Stimulated activated CD8-positive, alpha-beta memory T cell treated with anti-CD3 and anti-CD28 coated beads, Interleukin-4, amount 100 ng/mL, for 4 hours (primary cell): ENCODE data around the gene MRTFB.

Experiments
- DNase-seq, 2 donors: peaks; one replicate each; pipeline ENCODE4 v3.0.0-alpha.2; 2020; ENCODE audit warnings: low read depth in 2 of 2, low spot score in 1 of 2

The MRTFB gene

DNA sequence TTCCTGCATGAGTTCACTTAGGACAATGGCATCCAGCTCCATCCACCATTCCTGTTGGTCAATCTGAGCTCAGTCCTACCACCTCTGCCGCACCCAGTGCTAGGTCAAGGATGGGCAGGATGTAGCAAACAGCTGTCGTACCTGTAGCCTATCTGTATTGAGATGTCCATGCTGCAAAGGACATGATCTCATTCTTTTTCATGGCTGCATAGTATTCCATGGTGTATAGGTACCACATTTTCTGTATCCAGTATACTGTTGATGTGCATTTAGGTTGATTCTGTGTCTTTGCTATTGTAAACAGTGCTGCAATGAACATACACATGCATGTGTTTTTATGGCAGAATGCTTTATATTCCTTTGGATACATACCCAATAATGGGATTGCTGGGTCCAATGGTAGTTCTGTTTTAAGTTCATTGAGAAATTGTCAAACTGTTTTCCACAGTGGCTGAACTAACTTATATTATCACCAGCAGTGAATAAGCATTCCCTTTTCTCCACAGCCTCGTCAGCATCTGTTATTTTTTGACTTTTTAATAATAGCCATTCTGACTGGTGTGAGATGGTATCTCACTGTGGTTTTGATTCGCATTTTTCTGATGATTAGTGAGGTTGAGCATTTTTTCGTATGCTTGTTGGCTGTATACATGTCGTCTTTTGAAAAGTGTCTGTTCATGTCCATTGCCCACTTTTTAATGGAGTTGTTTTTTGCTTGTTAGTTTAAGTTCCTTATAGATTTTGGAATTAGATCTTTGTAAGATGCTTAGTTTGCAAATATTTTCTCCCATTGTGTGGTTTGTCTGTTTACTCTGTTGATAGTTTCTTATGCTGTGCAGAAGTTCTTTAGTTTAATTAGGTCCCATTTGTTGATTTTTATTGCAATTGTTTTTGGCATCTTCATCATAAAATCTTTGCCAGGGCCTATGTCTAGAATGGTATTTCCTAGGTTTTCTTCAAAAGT lies 7.2 kb upstream of the MRTFB start:
- DNase-seq: no peak

DNA sequence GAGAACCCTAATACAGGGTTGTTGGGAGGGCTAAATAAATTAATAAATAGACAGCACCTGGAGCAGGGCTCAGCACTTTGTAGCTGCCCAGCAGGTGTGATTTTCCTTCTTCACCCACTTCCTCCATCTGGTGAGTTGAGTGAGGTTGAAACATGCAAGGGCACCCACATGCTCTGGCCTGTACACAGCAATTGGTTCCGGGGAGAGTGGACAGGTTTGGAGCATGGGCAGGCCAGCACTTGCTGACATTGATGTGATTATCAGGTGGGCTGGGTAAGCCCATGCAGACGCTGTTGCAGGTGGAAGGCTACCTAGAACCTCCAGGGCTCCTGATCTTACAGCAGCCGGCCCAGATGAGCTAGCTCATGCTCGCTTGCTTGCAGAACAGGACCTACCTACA lies 1.3 kb upstream of the MRTFB start:
- no peak for DNase-seq

- DNase-seq: no peak
Observed at GRCh38 chr16:14070555-14070876, 603 bp upstream of the MRTFB start.

GRCh38 chr16:14071576-14072271 lies 605 bp downstream of the MRTFB start:
- DNase-seq: no peak

- DNase-seq: no peak
Observed at GRCh38 chr16:14072360-14072759, 1.2 kb downstream of the MRTFB start.

- DNase-seq: no peak
Observed at GRCh38 chr16:14074544-14074943, 3.4 kb downstream of the MRTFB start.

- no peak for DNase-seq
Observed at GRCh38 chr16:14077918-14078317, 6.8 kb downstream of the MRTFB start.

DNA sequence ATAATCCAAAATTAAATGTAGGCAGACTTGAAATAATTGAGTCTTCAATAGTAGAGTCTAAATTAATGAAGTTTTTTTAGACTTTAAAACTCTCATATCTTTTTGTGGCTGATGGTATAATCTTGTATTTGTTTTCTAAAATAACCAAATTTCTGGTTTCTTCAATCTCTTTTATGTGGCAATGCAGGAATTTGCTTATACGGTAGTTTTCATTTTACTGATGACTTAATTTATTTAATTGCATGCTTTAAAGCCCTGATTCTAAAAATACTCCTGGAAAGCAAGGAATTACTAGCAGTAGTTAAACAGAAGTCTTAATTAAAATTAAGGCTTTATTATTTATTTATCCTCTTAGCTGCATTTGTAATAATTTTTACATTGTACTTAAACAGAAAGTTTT lies 15.4 kb downstream of the MRTFB start:
- no peak for DNase-seq

DNA sequence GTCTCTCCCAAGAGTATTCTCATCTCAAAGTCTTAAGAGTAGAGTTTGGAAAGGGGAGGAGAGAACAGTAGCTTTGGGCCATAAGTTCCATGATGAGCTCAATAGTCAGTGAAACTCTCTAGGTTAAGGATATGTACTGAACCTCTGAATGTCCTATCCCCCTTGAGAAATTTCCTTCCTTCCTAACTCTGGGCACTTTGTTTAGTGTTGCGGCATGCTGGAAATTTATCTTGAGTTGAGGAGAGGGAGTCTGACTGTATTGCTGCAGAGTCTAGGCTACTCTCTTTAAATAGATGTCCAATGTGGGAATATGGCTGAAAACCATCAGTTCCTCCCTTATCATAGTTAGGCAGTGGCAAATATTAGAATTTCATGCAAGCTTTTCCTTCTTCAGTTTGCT lies 16.1 kb downstream of the MRTFB start:
- DNase-seq: no peak

- no peak for DNase-seq
Observed at GRCh38 chr16:14087590-14088154, 16.6 kb downstream of the MRTFB start.

DNA sequence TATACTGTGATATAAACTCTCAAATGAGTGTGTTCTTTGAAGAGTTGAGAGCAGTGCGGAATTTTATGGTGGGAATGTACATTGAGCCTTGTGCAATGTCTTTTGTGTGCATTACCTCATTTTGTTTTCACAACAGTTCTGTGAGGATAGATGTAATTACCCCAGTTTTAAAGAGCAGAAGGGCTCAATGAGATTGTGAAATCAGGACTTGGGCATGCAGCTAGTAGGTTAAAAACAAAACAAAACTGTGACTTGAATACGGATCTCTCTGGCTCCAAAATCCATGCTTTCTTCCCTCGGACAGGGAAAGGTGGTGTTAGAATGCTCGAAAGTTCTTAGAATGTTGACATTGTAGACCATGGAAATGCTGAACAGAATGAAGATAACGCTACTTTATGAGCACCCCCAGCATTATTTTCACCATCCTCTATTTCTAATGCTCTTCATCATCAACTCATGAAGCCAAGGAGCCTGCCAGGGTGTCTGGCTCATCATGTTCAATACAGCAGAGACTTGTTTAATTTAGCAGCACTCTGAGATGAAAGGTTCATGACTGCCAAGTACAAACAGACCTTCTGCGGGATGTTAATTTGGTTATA lies 17.1 kb downstream of the MRTFB start:
- no peak for DNase-seq

GRCh38 chr16:14089283-14089823 lies 18.2 kb downstream of the MRTFB start:
- DNase-seq: no peak

- DNase-seq: no peak
Observed at GRCh38 chr16:14092561-14092960, 21.4 kb downstream of the MRTFB start.

- no peak for DNase-seq
Observed at GRCh38 chr16:14095883-14096551, 24.9 kb downstream of the MRTFB start.

DNA sequence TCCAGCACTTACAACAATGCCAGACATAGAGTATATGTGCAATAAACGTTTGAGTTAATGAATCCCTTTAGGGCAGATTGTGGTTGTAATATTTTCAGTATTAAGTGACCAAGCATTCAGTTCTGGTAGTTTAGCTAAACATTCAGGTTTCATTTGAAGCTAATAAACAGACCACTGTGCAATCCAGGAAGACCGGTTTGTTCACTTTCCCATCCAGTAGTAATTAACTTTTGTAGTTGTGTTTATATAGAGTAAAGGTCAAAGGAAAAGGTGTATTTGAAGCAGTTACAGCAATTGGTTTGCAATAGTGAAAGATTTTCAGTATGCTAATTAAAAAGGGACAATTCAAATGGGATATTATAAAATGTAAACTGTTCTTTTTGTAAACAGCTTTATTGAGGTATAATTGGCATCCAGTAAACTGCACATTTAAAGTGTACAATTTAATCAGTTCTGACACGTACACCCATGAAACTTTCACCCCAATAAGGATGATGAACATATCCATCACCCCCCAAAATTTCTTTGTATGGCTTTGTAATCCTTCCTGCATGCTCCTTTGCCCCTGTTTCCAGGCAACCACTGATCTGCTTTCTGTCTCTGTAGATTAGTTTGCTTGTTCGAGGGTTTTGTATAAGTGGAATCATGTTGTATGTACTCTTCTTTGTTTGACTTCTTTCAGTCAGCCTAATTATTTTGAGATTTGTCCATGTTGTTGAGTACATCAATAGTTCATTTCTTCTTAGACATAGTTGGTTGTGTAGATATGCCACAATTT lies 26.3 kb downstream of the MRTFB start:
- DNase-seq: no peak

DNA sequence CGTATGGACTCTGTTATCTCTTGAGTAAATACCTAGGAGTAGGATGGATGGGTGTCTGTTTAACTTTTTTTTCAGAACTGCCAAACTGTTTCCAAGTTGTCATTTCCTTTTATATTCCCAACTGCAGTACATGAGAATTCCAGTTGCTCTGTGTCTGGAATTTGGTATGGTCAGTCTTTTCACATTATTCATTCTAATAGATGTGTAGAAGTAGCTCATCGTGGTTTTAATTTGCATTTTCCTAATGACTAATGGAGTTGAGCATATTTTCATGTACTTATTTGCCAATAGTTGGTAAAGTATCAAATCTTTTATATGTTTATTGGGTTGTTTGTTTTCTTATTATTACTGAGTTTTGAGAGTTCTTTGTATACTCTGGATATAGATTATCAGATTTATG lies 27.0 kb downstream of the MRTFB start:
- DNase-seq: no peak

- DNase-seq: no peak
Observed at GRCh38 chr16:14100825-14101224, 29.7 kb downstream of the MRTFB start.

- DNase-seq: no peak
Observed at GRCh38 chr16:14101415-14101814, 30.3 kb downstream of the MRTFB start.

- DNase-seq: no peak
Observed at GRCh38 chr16:14102925-14103720, 32.0 kb downstream of the MRTFB start.
